ENCODE measurements around the gene RAMP3.

DNA sequence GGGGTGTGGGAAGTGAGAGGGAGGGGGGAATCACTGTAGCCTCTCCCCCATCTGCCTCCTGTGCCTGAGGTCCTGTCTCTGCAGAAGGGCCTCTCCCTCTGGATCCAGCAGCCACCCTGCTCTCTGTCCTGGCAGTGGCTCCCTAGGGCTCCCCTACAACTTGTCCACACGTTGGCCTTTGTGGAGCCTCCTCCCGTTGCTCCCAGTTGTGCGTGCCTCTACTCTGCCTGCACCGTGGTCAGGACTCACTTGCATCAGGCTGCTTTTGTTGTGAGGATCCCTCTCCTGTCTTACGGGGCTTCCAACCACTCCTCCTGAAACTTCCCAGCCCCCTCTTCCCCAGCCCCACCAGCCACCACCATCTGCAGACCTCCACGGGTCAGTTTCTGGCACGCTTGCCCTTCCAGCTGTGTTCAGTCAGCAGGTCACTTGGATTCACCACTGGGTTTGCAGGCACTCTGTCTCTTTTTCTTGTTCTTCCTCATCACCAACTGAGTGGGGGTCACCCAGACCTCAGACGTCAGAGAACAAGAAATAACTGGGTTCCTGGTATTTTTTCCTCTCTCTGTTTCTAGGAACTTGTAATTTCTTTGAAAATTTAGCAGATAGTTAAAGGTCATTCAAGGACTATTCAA is 62.3 kb downstream of the RAMP3 start:
- TF ChIP-seq, protein P1, sequence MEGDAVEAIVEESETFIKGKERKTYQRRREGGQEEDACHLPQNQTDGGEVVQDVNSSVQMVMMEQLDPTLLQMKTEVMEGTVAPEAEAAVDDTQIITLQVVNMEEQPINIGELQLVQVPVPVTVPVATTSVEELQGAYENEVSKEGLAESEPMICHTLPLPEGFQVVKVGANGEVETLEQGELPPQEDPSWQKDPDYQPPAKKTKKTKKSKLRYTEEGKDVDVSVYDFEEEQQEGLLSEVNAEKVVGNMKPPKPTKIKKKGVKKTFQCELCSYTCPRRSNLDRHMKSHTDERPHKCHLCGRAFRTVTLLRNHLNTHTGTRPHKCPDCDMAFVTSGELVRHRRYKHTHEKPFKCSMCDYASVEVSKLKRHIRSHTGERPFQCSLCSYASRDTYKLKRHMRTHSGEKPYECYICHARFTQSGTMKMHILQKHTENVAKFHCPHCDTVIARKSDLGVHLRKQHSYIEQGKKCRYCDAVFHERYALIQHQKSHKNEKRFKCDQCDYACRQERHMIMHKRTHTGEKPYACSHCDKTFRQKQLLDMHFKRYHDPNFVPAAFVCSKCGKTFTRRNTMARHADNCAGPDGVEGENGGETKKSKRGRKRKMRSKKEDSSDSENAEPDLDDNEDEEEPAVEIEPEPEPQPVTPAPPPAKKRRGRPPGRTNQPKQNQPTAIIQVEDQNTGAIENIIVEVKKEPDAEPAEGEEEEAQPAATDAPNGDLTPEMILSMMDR (IDR thresholded peaks at IDR 0.05; ENCODE audit: insufficient read depth, low read depth, low read length) = no peak
- no peak for TF ChIP-seq EZH2 (IDR thresholded peaks at IDR 0.05; ENCODE audit: insufficient read depth, low read length)

All from astrocyte (in vitro differentiated cells and primary cell).